MM.1S (cell line): ENCODE measurements around the gene DUSP19.

Experiments
- DNase-seq: peaks from one replicate; pipeline ENCODE4 v3.0.0-alpha.2; 2015
- H2AFZ ChIP-seq: fragments of 300-600 bp; sonication (generic); 2 replicates; pipeline ENCODE4 v1.6.0; 2016; ENCODE audit warnings: antibody characterized with exemption, low read length
- H3F3A ChIP-seq: fragments of 300-600 bp; sonication (generic); 2 replicates; pipeline ENCODE4 v1.6.1; 2016; ENCODE audit warnings: mild to moderate bottlenecking, antibody characterized with exemption, low read length, moderate library complexity, mixed read lengths; ENCODE audit not compliant: insufficient read depth
- H3K27ac ChIP-seq: fragments of 300-600 bp; sonication (generic); 2 replicates; pipeline ENCODE4 v1.5.1; 2016; ENCODE audit warnings: mild to moderate bottlenecking, low read length
- H3K27me3 ChIP-seq: fragments of 300-600 bp; sonication (generic); replicated peaks from 2 replicates; pipeline ENCODE4 v1.6.0; 2016; ENCODE audit warnings: low read length; ENCODE audit not compliant: insufficient read depth
- H3K36me3 ChIP-seq: fragments of 300-600 bp; sonication (generic); replicated peaks from 2 replicates; pipeline ENCODE4 v1.6.1; 2016; ENCODE audit warnings: mild to moderate bottlenecking, low read length, mixed read lengths; ENCODE audit not compliant: insufficient read depth
- H3K4me1 ChIP-seq: fragments of 300-600 bp; sonication (generic); 2 replicates; pipeline ENCODE4 v1.6.1; 2016; ENCODE audit warnings: low read length, mixed read lengths
- H3K4me2 ChIP-seq: fragments of 300-600 bp; sonication (generic); 2 replicates; pipeline ENCODE4 v1.6.0; 2016; ENCODE audit warnings: low read depth, low read length
- H3K4me3 ChIP-seq: fragments of 300-600 bp; sonication (generic); 2 replicates; pipeline ENCODE4 v1.5.1; 2016; ENCODE audit warnings: low read length, mixed read lengths
- H3K79me2 ChIP-seq: fragments of 300-600 bp; sonication (generic); 2 replicates; pipeline ENCODE4 v1.6.1; 2016; ENCODE audit warnings: mixed run types, low read length, mixed read lengths
- H3K9ac ChIP-seq: fragments of 300-600 bp; sonication (generic); 2 replicates; pipeline ENCODE4 v1.6.1; 2016; ENCODE audit warnings: low read length, mixed read lengths
- H3K9me2 ChIP-seq: fragments of 300-600 bp; sonication (generic); replicated peaks from 2 replicates; pipeline ENCODE4 v1.6.1; 2016; ENCODE audit warnings: mild to moderate bottlenecking, low read length, mixed read lengths; ENCODE audit not compliant: insufficient read depth
- H3K9me3 ChIP-seq: fragments of 300-600 bp; sonication (generic); replicated peaks from 2 replicates; pipeline ENCODE4 v1.6.1; 2016; ENCODE audit warnings: mild to moderate bottlenecking, low read length, mixed read lengths; ENCODE audit not compliant: insufficient read depth
- H4K20me1 ChIP-seq: fragments of 300-600 bp; sonication (generic); 2 replicates; pipeline ENCODE4 v1.6.1; 2016; ENCODE audit warnings: mild to moderate bottlenecking, low read length, moderate library complexity, mixed read lengths; ENCODE audit not compliant: insufficient read depth
- EZH2 ChIP-seq: fragments of 300-600 bp; sonication (generic); optimal IDR thresholded peaks from 2 replicates; pipeline ENCODE3; 2017; ENCODE audit warnings: low read depth, mild to moderate bottlenecking, antibody characterized with exemption, low read length, mixed read lengths
- EZH2phosphoT487 ChIP-seq: fragments of 300-600 bp; sonication (generic); IDR thresholded peaks from 2 replicates; pipeline ENCODE4 v1.6.1; 2018; ENCODE audit warnings: antibody characterized with exemption, low read length
- TF ChIP-seq, protein P1 (sequence below): fragments of 300-600 bp; sonication (generic); IDR thresholded peaks from 2 replicates; pipeline ENCODE4 v1.5.1; 2016; ENCODE audit warnings: antibody characterized with exemption, low read length, mixed read lengths

Gene DUSP19

DNA sequence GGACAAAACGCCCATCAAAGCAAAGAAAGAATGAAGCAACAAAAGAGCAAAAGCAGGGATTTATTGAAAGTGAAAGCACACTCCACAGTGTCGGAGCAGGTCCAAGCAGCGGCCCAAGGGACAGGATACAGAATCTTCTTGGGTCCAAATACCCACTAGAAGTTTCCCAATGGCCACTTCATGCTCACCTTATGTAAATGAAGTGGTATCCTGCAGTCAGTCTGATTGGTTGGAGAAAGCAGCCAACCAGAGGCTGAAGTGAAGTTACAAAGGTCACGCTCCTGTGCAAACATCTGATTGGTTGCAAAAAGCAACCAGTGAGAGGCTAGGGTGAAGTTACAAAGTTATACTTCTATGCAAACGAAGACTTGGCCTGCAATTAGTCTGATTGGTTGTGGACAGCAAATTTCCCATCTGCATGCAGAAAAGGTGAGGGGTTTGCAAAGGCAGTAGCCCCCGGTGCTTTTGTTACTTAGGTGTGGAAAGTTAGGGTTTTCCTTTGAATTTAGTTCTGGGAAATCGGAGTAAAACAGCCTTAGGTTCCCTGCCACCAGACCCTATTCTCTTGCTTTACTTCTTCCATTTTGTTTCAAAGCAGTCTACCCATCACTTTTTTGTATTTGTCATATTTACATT, 12.9 kb downstream of the DUSP19 start:
- no peaks in the 10 kb centered on the region for H3F3A ChIP-seq

DNA sequence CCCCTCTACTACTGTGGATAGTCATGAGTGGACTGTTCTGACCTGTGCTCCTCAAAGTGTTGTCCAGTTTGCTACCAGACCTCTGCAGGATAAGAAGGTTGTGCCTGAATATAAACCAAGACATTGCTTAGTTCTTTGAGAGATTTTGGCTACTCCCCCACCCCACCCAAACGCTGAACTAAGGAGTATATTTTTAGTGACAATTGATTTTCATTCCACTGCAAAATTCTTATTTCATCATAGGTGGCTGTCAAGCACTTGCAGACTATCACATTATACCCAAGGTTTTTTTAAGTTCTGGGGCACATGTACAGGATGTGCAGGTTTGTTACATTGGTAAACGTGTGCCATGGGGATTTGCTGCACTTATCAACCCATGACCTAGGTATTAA, 13.4 kb downstream of the DUSP19 start:
- Histone ChIP-seq H3K9me2 (no peaks in the 10 kb centered on the region), H2AFZ (no peak overlapping the region), H3K79me2 (no peaks in the 10 kb centered on the region), H3K9me3 (no peaks in the 10 kb centered on the region), H3K27me3 (no peaks in the 10 kb centered on the region), H3K4me3 (no peak overlapping the region), H3K36me3 (no peaks in the 10 kb centered on the region), H3K27ac (no peak overlapping the region), H3K9ac (no peak overlapping the region), H3F3A (no peaks in the 10 kb centered on the region), H3K4me1 (no peaks in the 10 kb centered on the region), H3K4me2 (no peak overlapping the region), H4K20me1 (no peaks in the 10 kb centered on the region)
- TF ChIP-seq, protein P1, sequence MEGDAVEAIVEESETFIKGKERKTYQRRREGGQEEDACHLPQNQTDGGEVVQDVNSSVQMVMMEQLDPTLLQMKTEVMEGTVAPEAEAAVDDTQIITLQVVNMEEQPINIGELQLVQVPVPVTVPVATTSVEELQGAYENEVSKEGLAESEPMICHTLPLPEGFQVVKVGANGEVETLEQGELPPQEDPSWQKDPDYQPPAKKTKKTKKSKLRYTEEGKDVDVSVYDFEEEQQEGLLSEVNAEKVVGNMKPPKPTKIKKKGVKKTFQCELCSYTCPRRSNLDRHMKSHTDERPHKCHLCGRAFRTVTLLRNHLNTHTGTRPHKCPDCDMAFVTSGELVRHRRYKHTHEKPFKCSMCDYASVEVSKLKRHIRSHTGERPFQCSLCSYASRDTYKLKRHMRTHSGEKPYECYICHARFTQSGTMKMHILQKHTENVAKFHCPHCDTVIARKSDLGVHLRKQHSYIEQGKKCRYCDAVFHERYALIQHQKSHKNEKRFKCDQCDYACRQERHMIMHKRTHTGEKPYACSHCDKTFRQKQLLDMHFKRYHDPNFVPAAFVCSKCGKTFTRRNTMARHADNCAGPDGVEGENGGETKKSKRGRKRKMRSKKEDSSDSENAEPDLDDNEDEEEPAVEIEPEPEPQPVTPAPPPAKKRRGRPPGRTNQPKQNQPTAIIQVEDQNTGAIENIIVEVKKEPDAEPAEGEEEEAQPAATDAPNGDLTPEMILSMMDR = no peak
- TF ChIP-seq EZH2 = no peak
- DNase-seq = no peak

More for the DNA sequence above, 12.9 kb downstream of the DUSP19 start:
- Histone ChIP-seq H3K27me3 (no peaks in the 10 kb centered on the region), H3K4me3 (no peak overlapping the region), H3K4me2 (no peak overlapping the region), H3K27ac (no peak overlapping the region), H3K79me2 (no peaks in the 10 kb centered on the region), H3K9me3 (no peaks in the 10 kb centered on the region), H3K36me3 (no peaks in the 10 kb centered on the region), H2AFZ (no peak overlapping the region), H3K9me2 (no peaks in the 10 kb centered on the region), H3K4me1 (no peaks in the 10 kb centered on the region), H3K9ac (no peak overlapping the region), H4K20me1 (no peaks in the 10 kb centered on the region)
- no peak for DNase-seq
- TF ChIP-seq, protein P1 = no peak
- no peak for TF ChIP-seq EZH2phosphoT487
- TF ChIP-seq EZH2 = no peak

DNA sequence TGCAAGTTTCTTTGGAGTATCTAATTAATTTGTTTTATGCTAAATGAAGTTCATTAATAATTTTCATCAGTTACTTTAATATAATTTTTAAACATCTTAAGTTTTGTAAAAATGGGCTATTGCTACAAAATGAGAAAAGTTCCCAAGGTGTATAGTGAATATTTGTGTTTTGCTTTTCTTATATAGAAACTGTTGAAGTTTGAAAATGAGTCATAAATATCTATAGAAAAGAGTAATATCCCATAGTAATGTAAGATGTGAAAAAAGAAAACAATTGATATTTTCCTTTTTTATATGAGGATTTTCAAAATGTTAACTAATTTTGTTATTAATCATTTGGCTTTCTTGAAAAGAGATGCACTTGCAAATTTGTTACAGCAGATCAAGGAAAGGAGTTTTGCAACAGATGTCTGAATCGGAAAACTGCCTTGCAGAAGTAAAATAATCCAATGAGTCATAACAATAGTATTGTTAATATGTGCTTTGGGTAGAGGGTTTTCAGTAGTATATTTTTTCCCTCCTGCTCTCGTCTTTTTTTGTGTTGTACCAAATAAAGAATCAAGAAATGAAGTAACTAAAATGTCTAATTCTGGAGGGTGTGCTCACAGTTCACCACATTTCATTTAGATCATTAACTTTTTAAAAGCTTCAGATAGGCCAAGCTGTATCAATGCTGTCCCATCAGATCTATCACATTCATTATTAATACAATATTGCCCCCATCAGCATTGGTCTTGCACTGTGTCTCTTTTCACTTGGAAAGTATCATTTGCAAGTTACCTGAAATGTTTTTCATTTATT, 15.5 kb downstream of the DUSP19 start:
- H3K27me3 ChIP-seq = no peaks in the 10 kb centered on the region
- no peaks in the 10 kb centered on the region for H3K79me2 ChIP-seq
- TF ChIP-seq EZH2 = no peak
- no peak for TF ChIP-seq EZH2phosphoT487
- TF ChIP-seq, protein P1 = no peak
- no peaks in the 10 kb centered on the region for H4K20me1 ChIP-seq
- no peaks in the 10 kb centered on the region for H3K9me3 ChIP-seq
- no peak overlapping the region for H3K9ac ChIP-seq
- H3K36me3 ChIP-seq = no peaks in the 10 kb centered on the region
- H3K4me2 ChIP-seq = no peak overlapping the region
- no peaks in the 10 kb centered on the region for H3F3A ChIP-seq
- H3K27ac ChIP-seq = no peak overlapping the region
- no peaks in the 10 kb centered on the region for H3K4me1 ChIP-seq
- no peak overlapping the region for H2AFZ ChIP-seq
- no peak overlapping the region for H3K4me3 ChIP-seq
- no peak for DNase-seq
- H3K9me2 ChIP-seq = no peaks in the 10 kb centered on the region
